Measurements from ENCODE around the gene BOC.

The BOC gene

DNA sequence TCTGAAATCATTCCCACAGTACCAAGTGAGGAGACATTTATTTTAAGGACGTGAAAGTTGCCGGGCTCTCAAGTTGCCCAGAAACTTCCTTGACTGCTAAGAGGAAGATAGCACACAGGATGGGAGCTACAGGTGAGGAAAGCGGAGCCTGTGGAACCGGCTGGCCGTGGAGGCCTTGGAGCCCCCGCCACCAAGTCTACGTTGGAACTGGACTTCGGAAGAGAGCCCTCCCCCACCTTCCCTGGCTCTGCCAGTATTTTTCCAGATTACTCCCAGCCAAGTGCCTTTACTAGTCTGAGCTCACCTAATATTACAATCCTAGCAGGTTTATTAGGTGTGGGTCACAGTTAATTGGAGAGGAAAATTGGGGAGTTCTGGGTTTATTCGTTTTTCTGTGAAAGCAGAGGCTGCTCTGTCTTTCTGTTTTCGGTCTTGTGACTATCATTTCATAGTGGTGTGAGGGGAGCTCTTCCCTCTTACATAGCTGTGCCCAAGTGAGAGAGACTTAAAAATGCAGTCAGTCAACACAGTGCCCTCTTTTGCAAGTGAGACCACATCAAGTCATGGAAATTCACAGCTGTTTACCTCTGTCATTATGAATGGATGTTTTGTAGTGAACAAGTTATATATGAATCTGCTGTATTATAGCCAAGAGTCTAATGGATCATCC lies 6.8 kb downstream of the BOC start:
- TF ChIP-seq POLR2A (IDR thresholded peaks at IDR 0.05; ENCODE audit: low read depth, low read length) = no peak
- no peak for TF ChIP-seq POLR2AphosphoS5 (IDR thresholded peaks at IDR 0.05; ENCODE audit: low read depth, low read length)
- TF ChIP-seq TAF1 (IDR thresholded peaks at IDR 0.05; ENCODE audit: borderline replicate concordance, low read depth, low read length) = no peak
- no peak for FAIRE-seq
- DNase-seq (ENCODE audit: insufficient read length) = no peak

DNA sequence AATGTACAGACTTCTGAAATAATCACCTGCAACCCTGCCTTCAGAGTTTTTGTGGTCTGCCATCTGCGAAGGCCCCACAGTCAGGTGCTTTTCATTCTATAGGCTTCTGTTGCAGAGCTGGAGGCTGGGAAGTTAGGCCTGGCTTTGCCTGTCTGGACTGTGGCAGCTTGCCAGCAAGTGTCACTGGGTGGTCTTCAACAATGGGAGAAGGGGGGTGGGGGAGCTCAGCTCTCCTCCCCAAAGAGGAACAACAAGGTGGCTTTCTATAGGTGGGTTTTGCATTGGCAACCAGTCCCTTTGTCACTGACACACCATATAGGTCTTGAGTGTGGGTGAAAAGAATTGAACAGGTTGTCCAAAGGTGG lies 7.3 kb downstream of the BOC start:
- TF ChIP-seq POLR2AphosphoS5 (IDR thresholded peaks at IDR 0.05; ENCODE audit: low read depth, low read length) = no peak
- no peak for TF ChIP-seq POLR2A (IDR thresholded peaks at IDR 0.05; ENCODE audit: low read depth, low read length)
- TF ChIP-seq TAF1 (IDR thresholded peaks at IDR 0.05; ENCODE audit: borderline replicate concordance, low read depth, low read length) = no peak
- FAIRE-seq (no peak), DNase-seq (ENCODE audit: insufficient read length) (no peak)

DNA sequence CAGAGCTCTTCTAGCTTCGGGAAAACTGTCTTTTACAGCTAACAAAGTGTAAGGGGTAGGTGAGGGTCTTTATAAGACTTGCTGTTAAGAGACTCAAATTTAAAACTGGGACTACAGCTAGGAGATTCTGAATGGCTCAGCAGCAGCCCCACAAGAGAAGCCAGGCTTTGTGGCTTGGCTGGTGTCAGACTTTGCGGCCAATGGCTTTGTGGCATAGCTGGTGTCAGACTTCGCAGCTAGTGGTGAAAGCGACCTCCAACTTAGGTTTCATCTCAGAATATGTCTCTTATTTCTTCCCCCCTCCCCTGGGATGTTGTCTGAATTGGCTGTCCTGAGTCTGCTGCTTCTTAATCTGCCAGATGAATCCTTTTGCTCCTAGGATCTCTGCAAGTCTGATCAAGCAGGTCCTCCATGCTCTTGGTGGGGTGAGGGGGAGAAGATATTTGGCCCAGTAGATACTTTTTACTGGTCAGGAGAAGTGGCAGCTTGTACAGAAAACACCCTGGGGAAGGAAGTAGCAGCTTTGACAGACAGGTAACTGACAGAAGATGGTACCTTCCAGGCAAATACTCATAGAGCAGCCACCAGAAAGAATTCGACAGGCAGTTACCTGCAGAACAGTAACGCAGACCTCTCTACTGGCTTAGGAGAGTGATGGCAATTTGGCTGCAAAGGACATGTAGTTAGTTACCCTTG lies 8.4 kb downstream of the BOC start:
- DNase-seq (ENCODE audit: insufficient read length) (no peak), FAIRE-seq (no peak)
- no peak for TF ChIP-seq POLR2A (IDR thresholded peaks at IDR 0.05; ENCODE audit: low read depth, low read length)
- TF ChIP-seq POLR2AphosphoS5 (IDR thresholded peaks at IDR 0.05; ENCODE audit: low read depth, low read length) = no peak
- TF ChIP-seq TAF1 (IDR thresholded peaks at IDR 0.05; ENCODE audit: borderline replicate concordance, low read depth, low read length) = no peak

DNA sequence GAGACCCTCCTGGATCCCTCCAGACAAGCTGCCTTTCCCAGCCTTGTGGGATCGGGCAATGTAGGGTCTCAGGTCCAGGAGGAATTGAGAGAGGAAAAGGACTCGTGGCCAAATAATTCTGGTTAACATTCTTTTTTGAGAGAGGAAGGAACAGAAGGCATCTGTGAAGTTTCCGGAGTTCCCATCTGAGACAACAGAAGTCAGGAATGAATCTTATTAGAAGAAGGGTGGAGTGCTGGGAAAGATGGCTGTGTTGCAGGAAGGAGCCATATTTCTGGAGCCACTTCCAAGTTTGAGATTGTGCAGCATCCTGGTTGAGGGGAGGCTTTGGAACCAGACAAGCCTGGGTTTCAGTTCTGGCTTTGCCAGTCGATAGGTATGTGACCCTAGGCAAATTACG lies 9.4 kb downstream of the BOC start:
- no peak for DNase-seq (ENCODE audit: insufficient read length)
- TF ChIP-seq TAF1 (IDR thresholded peaks at IDR 0.05; ENCODE audit: borderline replicate concordance, low read depth, low read length) (no peak), POLR2AphosphoS5 (IDR thresholded peaks at IDR 0.05; ENCODE audit: low read depth, low read length) (no peak), POLR2A (IDR thresholded peaks at IDR 0.05; ENCODE audit: low read depth, low read length) (no peak)
- FAIRE-seq = no peak

DNA sequence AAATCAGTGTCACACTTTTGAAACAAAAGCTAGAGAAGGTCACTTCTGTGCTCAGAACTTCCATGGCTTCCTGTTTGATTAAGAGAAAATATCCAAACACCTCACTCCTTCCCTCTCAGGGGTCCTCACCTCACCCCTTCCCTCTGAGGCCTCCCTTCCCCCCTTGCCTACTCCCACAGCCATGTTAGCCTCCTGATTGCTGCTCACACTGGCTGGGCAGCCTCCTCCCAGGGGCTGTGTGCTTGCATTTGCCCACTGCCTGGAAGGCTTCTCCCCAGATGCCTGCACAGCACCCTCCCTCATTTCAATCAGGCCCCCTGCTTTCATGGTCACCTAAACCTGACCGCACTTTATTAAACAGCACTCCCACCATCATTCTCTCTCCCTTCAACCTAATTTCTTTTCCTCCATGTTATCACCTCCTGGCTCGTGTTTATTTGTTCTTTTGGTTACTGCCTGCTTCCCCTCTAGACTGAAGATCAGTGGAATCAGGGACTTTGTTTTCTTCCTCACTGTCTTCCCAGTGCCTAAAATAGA lies 10.4 kb downstream of the BOC start:
- TF ChIP-seq POLR2A (IDR thresholded peaks at IDR 0.05; ENCODE audit: low read depth, low read length) (no peak), TAF1 (IDR thresholded peaks at IDR 0.05; ENCODE audit: borderline replicate concordance, low read depth, low read length) (no peak), POLR2AphosphoS5 (IDR thresholded peaks at IDR 0.05; ENCODE audit: low read depth, low read length) (no peak)
- FAIRE-seq (no peak), DNase-seq (ENCODE audit: insufficient read length) (no peak)

DNA sequence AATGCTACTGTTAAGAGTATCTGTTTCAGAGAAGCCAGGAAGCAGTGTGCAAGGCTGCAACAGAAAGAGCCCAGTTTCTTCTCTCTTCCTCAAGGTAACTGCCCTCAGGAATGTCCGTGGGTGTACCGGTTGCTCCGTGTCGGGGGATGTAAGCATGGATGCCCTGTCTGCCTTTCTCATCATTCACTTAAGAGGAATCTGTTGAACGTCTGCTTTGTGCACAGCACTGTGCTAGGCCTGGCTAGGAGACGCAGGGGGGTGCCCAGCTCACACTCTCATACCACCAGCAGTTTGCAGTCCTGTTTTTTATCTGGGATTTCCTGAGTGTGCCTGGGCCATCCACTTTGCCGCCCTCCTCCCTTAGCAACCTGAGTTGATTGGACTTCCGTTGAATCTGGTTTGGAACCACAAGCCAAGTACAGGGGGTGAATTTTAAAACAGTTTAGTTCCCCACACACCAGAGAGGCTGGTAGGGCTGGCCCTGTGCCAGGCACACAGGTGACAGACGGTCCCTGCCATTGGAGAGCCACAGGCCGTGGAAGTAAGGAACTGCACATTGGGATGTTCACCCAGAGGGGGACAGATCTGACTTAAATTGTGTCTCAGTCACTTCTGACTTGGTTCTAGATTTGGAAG lies 11.2 kb downstream of the BOC start:
- no peak for DNase-seq (ENCODE audit: insufficient read length)
- TF ChIP-seq POLR2AphosphoS5 (IDR thresholded peaks at IDR 0.05; ENCODE audit: low read depth, low read length) = no peak
- TF ChIP-seq POLR2A (IDR thresholded peaks at IDR 0.05; ENCODE audit: low read depth, low read length) = no peak
- no peak for TF ChIP-seq TAF1 (IDR thresholded peaks at IDR 0.05; ENCODE audit: borderline replicate concordance, low read depth, low read length)
- FAIRE-seq = no peak

DNA sequence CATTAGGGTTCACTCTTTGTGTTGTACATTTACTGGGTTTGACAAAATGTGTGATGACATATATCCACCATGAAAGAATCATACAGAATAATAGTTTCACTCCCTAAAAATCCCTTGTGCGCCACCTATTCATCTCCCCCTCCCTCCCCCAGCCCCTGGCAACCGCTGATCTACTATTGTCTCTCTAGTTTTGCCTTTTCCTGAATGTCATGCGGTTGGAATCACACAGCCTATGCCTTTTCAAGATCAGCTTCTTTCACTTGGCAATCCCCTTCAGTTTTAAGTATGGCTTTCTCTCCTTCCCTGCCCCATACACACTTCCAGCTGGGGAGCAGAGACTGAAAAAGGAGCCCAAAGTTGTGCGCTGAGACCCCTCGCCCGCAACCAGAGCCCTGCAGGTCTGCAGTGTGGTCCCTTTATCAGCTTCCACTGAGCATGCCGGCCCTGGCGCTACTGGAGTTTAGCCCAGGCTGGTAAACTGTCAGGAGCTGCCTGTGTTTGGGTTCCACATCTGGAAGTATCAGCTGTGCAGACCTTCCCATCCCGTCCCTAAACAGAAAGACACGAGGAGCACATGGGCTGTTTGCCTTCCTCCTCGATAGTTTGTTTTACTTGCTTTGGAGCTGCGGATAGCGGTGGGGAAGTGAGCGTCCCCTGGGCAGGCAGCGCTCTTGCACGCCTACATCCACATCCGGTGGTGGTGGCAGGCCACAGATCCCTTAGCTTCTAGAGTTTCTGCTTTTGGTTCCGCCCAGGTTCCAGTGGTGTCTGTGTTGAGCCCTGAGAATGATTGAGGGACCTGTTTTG lies 12.3 kb downstream of the BOC start:
- TF ChIP-seq POLR2AphosphoS5 (IDR thresholded peaks at IDR 0.05; ENCODE audit: low read depth, low read length) = no peak
- no peak for TF ChIP-seq POLR2A (IDR thresholded peaks at IDR 0.05; ENCODE audit: low read depth, low read length)
- no peak for TF ChIP-seq TAF1 (IDR thresholded peaks at IDR 0.05; ENCODE audit: borderline replicate concordance, low read depth, low read length)
- FAIRE-seq (peak; percentile 44), DNase-seq (ENCODE audit: insufficient read length) (peak; percentile 40)

DNA sequence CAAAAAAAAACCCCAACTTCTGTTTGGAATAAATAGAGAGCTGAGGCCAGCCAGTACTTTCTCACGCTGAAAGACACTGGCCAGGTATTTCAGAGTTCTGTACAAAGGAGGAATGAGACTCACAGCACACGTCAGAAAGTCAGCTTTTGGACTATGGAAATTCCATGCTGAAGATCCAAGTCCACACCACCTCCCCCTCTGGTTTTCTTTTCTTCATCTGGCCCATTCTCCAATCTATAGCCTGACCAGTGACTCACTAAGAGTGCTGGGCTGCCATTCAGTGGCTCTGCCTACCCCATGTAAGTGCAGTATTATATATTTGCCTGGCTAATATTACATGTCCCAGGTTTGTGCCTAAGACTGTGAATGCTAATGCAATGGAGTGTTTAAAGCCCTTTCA lies 13.9 kb downstream of the BOC start:
- no peak for DNase-seq (ENCODE audit: insufficient read length)
- FAIRE-seq = no peak
- TF ChIP-seq TAF1 (IDR thresholded peaks at IDR 0.05; ENCODE audit: borderline replicate concordance, low read depth, low read length) (no peak), POLR2A (IDR thresholded peaks at IDR 0.05; ENCODE audit: low read depth, low read length) (no peak)

DNA sequence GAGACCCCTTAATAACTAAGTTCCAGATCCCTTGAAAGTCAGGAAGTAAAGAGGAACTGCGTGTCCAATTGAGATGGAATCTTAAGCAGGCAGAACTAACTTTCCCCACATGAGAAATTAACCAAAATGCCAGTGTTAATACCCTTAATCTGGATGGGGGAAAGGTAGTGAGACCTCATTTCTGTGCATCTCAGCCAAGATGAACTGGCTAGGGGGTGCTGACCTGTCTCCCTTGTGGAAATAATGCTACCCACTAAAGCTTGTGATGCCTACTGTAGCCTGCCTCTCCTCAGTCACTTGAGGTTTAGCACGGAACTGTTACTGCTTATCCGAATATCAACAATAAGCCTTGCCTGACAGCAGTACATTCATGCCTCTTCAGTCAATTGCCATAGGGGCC lies 15.1 kb downstream of the BOC start:
- no peak for TF ChIP-seq POLR2A (IDR thresholded peaks at IDR 0.05; ENCODE audit: low read depth, low read length)
- TF ChIP-seq TAF1 (IDR thresholded peaks at IDR 0.05; ENCODE audit: borderline replicate concordance, low read depth, low read length) = no peak
- TF ChIP-seq POLR2AphosphoS5 (IDR thresholded peaks at IDR 0.05; ENCODE audit: low read depth, low read length) = no peak
- FAIRE-seq = no peak
- DNase-seq (ENCODE audit: insufficient read length) = no peak

DNA sequence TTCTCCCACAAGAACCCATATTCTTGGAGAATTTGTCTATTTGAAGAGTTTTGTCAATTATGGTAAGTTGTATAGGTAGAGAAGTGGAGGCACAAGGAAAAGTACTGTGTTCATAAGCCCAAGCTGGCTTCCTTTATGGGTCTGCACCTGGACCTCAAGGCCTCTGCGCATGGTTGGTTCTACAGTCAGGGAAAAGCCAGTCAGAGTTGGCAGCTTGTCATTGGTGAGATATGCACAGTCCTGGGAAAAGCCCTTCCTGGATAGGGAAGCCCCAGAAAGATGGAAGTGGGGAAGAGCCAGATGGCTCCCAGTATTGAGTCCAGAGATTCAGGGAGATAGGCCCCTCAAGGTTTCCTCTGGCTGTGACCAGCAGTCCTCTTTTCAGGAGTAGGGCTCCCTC lies 15.8 kb downstream of the BOC start:
- FAIRE-seq (no peak), DNase-seq (ENCODE audit: insufficient read length) (no peak)
- TF ChIP-seq TAF1 (IDR thresholded peaks at IDR 0.05; ENCODE audit: borderline replicate concordance, low read depth, low read length) (no peak), POLR2A (IDR thresholded peaks at IDR 0.05; ENCODE audit: low read depth, low read length) (no peak), POLR2AphosphoS5 (IDR thresholded peaks at IDR 0.05; ENCODE audit: low read depth, low read length) (no peak)
